K562 (cell line): Measurements from ENCODE around the gene QPRT. TPM values are rescaled to one million over a fixed set of nuclear protein-coding genes. Genes with fewer than 3 reads are reported as not detected.

Experiments used
- ATAC-seq: fragments of 200-7000 bp; cut with Tn5 transposase; 3 replicates; pipeline ENCODE4 v1.9.1; 2020; ENCODE audit warnings: moderate library complexity
- BruUV-seq: library from RNA; stranded (reverse); fragments of 400-500 nt; replicated peaks from 2 replicates; lab custom pipeline; 2021; lab: Mats Ljungman, UMichigan
- CTCF ChIA-PET: fragments of 300-600 bp; formaldehyde crosslinking; extraction: SDS; loops from one replicate; lab custom pipeline; 2021; ENCODE audit warnings: low intra/inter-chr PET ratio; lab: Yijun Ruan, JAX
- POLR2A ChIA-PET: fragments of 300-600, 350-650 bp; sonication (Branson Sonifier 250); formaldehyde crosslinking; extraction: SDS; loops from one replicate; lab custom pipeline; 2021; ENCODE audit warnings: antibody characterized with exemption, inconsistent platforms; lab: Yijun Ruan, JAX
- DNase-seq, 4 experiments: peaks; one replicate each; pipeline versions ENCODE4 v3.0.0 to v3.0.0-alpha.2; 2011 to 2018; ENCODE audit warnings: low spot score in 3 of 4, mixed read lengths in 3 of 4; ENCODE audit errors: extremely low read depth in 1 of 4
- FAIRE-seq: peaks from 2 replicates; lab custom pipeline; 2011; peaks lifted over from hg19 to GRCh38; lab: Jason Lieb, UNC
- H2AFZ ChIP-seq: 2 replicates; pipeline ENCODE4 v1.6.0; 2011; ENCODE audit warnings: low read depth, low read length, control low read depth, inconsistent platforms
- H3K27ac ChIP-seq: fragments of 200-600 bp; 3 replicates; pipeline ENCODE4 v1.8.0; 2011; ENCODE audit warnings: low read depth, mild to moderate bottlenecking, control low read depth, inconsistent platforms, low read length, moderate library complexity, mixed read lengths; ENCODE audit errors: extremely low read depth
- H3K27me3 ChIP-seq, 2 experiments: fragments of 300-600 bp in 1 of 2; 2 replicates in 1 of 2; 3 replicates in 1 of 2; pipeline versions ENCODE4 v1.6.0 to v1.8.0; 2011; ENCODE audit warnings: inconsistent platforms in 2 of 2, low read length in 2 of 2, mild to moderate bottlenecking in 1 of 2, mixed read lengths in 1 of 2, moderate library complexity in 1 of 2; ENCODE audit not compliant: control insufficient read depth in 2 of 2, insufficient read depth in 2 of 2
- H3K36me3 ChIP-seq: fragments of 300-600 bp; 3 replicates; pipeline ENCODE4 v1.8.0; 2011; ENCODE audit warnings: mild to moderate bottlenecking, low read length, inconsistent platforms; ENCODE audit not compliant: control insufficient read depth, insufficient read depth
- H3K4me1 ChIP-seq, 2 experiments: fragments of 200-600 bp in 1 of 2; replicated peaks in 1 of 2; 2 replicates in 1 of 2; 3 replicates in 1 of 2; pipeline versions ENCODE4 v1.5.1 to v1.8.0; 2011; ENCODE audit warnings: inconsistent platforms in 2 of 2, low read length in 2 of 2, mild to moderate bottlenecking in 1 of 2, mixed read lengths in 1 of 2, moderate library complexity in 1 of 2; ENCODE audit not compliant: control insufficient read depth in 2 of 2, insufficient read depth in 2 of 2
- H3K4me2 ChIP-seq: 2 replicates; pipeline ENCODE4 v1.6.1; 2011; ENCODE audit warnings: low read length, control low read depth, inconsistent platforms, mixed read lengths; ENCODE audit not compliant: insufficient read depth
- H3K4me3 ChIP-seq: fragments of 200-600 bp; sonication (generic), shearing (Covaris generic); 2 replicates; pipeline ENCODE4 v1.5.1; 2016; ENCODE audit warnings: control low read depth, inconsistent platforms
- H3K79me2 ChIP-seq: fragments of 200-600 bp; 3 replicates; pipeline ENCODE4 v1.8.0; 2011; ENCODE audit warnings: low read length, inconsistent platforms; ENCODE audit not compliant: control insufficient read depth, insufficient read depth
- H3K9ac ChIP-seq, 2 experiments: 2 replicates each; pipeline versions ENCODE4 v1.6.0 to v1.6.1; 2011; ENCODE audit warnings: low read depth in 2 of 2, low read length in 2 of 2, control low read depth in 1 of 2, inconsistent platforms in 1 of 2, mild to moderate bottlenecking in 1 of 2, mixed read lengths in 1 of 2; ENCODE audit not compliant: insufficient read depth in 1 of 2
- H3K9me1 ChIP-seq: one replicate; pipeline ENCODE4 v1.6.0; 2011; ENCODE audit warnings: inconsistent platforms, mild to moderate bottlenecking, low read length, moderate library complexity; ENCODE audit not compliant: control insufficient read depth, insufficient read depth
- H3K9me3 ChIP-seq: replicated peaks from 2 replicates; pipeline ENCODE4 v1.5.1; 2011; ENCODE audit warnings: low read depth, low read length, inconsistent platforms; ENCODE audit not compliant: control insufficient read depth, insufficient read depth
- H4K20me1 ChIP-seq: replicated peaks from 2 replicates; pipeline ENCODE4 v1.6.1; 2011; ENCODE audit warnings: low read length, inconsistent platforms, mixed read lengths; ENCODE audit not compliant: control insufficient read depth, insufficient read depth
- EHMT2 ChIP-seq: fragments of 450-650 bp; IDR thresholded peaks from 2 replicates; pipeline ENCODE4 v1.6.1; 2018; ENCODE audit warnings: antibody characterized with exemption
- HDAC6 ChIP-seq: IDR thresholded peaks from 2 replicates; pipeline ENCODE4 v1.6.1; 2012; ENCODE audit warnings: low read depth, mild to moderate bottlenecking, control low read depth, inconsistent platforms, low read length, moderate library complexity
- MCM5 ChIP-seq: fragments of 450-650 bp; IDR thresholded peaks from 2 replicates; pipeline ENCODE4 v1.6.1; 2016; ENCODE audit warnings: low read depth
- RB1 ChIP-seq: fragments of 450-650 bp; IDR thresholded peaks from 2 replicates; pipeline ENCODE4 v1.6.1; 2017; ENCODE audit warnings: low read depth, mild to moderate bottlenecking
- ZBTB7A ChIP-seq: IDR thresholded peaks from 2 replicates; pipeline ENCODE4 v1.6.1; 2011; ENCODE audit warnings: low read depth, mild to moderate bottlenecking, low read length, moderate library complexity, borderline replicate concordance; ENCODE audit not compliant: control insufficient read depth
- ZNF311 ChIP-seq: fragments of 250-450 bp; sonication (Bioruptor Pico); IDR thresholded peaks from 2 replicates; pipeline ENCODE4 v1.4.0; 2020; ENCODE audit warnings: mild to moderate bottlenecking, moderate library complexity
- WGBS: fragments of 100-300 bp; shearing (Covaris generic); methylation state at CpG from one replicate; pipeline ENCODE4 v1.1.6; 2016; ENCODE audit warnings: low coverage, mixed read lengths; ENCODE audit not compliant: insufficient coverage; ENCODE audit errors: missing lambda C conversion rate; 5-methylcytosine and 5-hydroxymethylcytosine counted together
- in situ Hi-C: fragments of 300-500 bp; cut with MboI; formaldehyde crosslinking; loops from 4 replicates; pipeline ENCODE4 v1.15.0; 2018; ENCODE audit warnings: inconsistent platforms, mixed read lengths
- intact Hi-C: fragments of 100-400 bp; cut with micrococcal nuclease; formaldehyde crosslinking; loops from 2 replicates; pipeline ENCODE4 v1.14.2; 2022
- polyA plus RNA-seq, 8 experiments: library from polyadenylated mRNA; depleted of rRNA in 4 of 8; stranded (reverse) in 5 of 8; unstranded in 3 of 8; fragments of >200 nt; fragmentation: Nextera tagmentation in 2 of 8; fragmentation: Illumina TruSeq in 1 of 8; extraction: Ambion mirVana in 2 of 8; extraction: Trizol in 1 of 8; gene quantifications; 2 replicates each; pipeline versions ENCODE4 v1.2.1 to v1.2.3, GENCODE V29; 2011 to 2014; ENCODE audit warnings: inconsistent platforms in 1 of 8, missing spikeins in 1 of 8
- total RNA-seq, 7 experiments: library from RNA; depleted of rRNA in 6 of 7; stranded (reverse); fragments of >200 nt in 6 of 7; fragmentation: Illumina TruSeq in 2 of 7; extraction: Trizol in 2 of 7; gene quantifications; 2 replicates each; pipeline versions ENCODE4 v1.2.1 to v1.2.3, GENCODE V29; 2011 to 2021; ENCODE audit warnings: low replicate concordance in 1 of 7
- TF ChIP-seq, protein P1 (sequence below): fragments of 200-600 bp; sonication (generic); IDR thresholded peaks from one replicate; pipeline ENCODE4 v1.6.1; 2012; ENCODE audit warnings: mild to moderate bottlenecking, low read depth, low read length, inconsistent platforms

The QPRT gene
- total and polyA plus RNA-seq, 9 of the 15 experiments (the other 6 are each of a cell fraction or from before 2014, with no cell fraction given), result 7.7 to 112 (median 64.1) TPM

DNA sequence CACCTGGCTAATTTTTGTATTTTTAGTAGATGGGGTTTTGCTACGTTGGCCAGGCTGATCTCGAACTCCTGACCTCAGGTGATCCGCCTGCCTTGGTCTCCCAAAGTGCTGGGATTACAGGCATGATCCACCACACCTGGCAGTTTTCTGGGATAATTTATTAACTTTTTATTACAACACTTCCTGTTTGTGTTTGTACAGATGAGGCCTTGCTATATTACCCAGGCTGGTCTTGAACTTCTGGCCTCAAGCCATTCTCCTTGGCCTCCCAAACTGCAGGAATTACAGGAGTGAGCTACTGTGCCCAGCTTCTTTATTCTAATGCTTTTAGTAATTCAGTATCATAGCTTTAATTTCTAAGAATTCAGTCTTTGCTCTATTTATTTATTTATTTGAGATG, 32.0 kb upstream of the QPRT start:
- no peak for ATAC-seq
- Histone ChIP-seq H2AFZ (no peak overlapping the region), H3K79me2 (no peaks in the 10 kb centered on the region), H3K9ac (no peak overlapping the region), H3K9me1 (no peaks in the 10 kb centered on the region)
- intact Hi-C loops (no loop called here), in situ Hi-C loops (no loop called here)
- no peak for FAIRE-seq
- no TSS peak for BruUV-seq
- no peak for TF ChIP-seq EHMT2
- TF ChIP-seq ZNF311 (CRISPR knock-in tag), result no peak
- TF ChIP-seq MCM5, result no peak
- no peak for TF ChIP-seq ZBTB7A
- TF ChIP-seq, protein P1, sequence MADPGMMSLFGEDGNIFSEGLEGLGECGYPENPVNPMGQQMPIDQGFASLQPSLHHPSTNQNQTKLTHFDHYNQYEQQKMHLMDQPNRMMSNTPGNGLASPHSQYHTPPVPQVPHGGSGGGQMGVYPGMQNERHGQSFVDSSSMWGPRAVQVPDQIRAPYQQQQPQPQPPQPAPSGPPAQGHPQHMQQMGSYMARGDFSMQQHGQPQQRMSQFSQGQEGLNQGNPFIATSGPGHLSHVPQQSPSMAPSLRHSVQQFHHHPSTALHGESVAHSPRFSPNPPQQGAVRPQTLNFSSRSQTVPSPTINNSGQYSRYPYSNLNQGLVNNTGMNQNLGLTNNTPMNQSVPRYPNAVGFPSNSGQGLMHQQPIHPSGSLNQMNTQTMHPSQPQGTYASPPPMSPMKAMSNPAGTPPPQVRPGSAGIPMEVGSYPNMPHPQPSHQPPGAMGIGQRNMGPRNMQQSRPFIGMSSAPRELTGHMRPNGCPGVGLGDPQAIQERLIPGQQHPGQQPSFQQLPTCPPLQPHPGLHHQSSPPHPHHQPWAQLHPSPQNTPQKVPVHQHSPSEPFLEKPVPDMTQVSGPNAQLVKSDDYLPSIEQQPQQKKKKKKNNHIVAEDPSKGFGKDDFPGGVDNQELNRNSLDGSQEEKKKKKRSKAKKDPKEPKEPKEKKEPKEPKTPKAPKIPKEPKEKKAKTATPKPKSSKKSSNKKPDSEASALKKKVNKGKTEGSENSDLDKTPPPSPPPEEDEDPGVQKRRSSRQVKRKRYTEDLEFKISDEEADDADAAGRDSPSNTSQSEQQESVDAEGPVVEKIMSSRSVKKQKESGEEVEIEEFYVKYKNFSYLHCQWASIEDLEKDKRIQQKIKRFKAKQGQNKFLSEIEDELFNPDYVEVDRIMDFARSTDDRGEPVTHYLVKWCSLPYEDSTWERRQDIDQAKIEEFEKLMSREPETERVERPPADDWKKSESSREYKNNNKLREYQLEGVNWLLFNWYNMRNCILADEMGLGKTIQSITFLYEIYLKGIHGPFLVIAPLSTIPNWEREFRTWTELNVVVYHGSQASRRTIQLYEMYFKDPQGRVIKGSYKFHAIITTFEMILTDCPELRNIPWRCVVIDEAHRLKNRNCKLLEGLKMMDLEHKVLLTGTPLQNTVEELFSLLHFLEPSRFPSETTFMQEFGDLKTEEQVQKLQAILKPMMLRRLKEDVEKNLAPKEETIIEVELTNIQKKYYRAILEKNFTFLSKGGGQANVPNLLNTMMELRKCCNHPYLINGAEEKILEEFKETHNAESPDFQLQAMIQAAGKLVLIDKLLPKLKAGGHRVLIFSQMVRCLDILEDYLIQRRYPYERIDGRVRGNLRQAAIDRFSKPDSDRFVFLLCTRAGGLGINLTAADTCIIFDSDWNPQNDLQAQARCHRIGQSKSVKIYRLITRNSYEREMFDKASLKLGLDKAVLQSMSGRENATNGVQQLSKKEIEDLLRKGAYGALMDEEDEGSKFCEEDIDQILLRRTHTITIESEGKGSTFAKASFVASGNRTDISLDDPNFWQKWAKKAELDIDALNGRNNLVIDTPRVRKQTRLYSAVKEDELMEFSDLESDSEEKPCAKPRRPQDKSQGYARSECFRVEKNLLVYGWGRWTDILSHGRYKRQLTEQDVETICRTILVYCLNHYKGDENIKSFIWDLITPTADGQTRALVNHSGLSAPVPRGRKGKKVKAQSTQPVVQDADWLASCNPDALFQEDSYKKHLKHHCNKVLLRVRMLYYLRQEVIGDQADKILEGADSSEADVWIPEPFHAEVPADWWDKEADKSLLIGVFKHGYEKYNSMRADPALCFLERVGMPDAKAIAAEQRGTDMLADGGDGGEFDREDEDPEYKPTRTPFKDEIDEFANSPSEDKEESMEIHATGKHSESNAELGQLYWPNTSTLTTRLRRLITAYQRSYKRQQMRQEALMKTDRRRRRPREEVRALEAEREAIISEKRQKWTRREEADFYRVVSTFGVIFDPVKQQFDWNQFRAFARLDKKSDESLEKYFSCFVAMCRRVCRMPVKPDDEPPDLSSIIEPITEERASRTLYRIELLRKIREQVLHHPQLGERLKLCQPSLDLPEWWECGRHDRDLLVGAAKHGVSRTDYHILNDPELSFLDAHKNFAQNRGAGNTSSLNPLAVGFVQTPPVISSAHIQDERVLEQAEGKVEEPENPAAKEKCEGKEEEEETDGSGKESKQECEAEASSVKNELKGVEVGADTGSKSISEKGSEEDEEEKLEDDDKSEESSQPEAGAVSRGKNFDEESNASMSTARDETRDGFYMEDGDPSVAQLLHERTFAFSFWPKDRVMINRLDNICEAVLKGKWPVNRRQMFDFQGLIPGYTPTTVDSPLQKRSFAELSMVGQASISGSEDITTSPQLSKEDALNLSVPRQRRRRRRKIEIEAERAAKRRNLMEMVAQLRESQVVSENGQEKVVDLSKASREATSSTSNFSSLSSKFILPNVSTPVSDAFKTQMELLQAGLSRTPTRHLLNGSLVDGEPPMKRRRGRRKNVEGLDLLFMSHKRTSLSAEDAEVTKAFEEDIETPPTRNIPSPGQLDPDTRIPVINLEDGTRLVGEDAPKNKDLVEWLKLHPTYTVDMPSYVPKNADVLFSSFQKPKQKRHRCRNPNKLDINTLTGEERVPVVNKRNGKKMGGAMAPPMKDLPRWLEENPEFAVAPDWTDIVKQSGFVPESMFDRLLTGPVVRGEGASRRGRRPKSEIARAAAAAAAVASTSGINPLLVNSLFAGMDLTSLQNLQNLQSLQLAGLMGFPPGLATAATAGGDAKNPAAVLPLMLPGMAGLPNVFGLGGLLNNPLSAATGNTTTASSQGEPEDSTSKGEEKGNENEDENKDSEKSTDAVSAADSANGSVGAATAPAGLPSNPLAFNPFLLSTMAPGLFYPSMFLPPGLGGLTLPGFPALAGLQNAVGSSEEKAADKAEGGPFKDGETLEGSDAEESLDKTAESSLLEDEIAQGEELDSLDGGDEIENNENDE, result no peak
- no peak for TF ChIP-seq HDAC6
- no peak for TF ChIP-seq RB1
- TF ChIP-seq, all 486 proteins: peak for 0
- POLR2A ChIA-PET, result no interaction called here
- no peak overlapping the region for H3K27ac ChIP-seq
- H3K4me3 ChIP-seq, result no peak overlapping the region
- peaks cover 34% of the 10 kb centered on the region in 2 experiments for H3K4me1 ChIP-seq
- no peaks in the 10 kb centered on the region for H4K20me1 ChIP-seq
- H3K27me3 ChIP-seq, result no peaks in the 10 kb centered on the region
- H3K36me3 ChIP-seq, result no peaks in the 10 kb centered on the region
- no peaks in the 10 kb centered on the region for H3K9me3 ChIP-seq
- CTCF ChIA-PET, result no interaction called here
- DNase-seq, result no peak
- 92% methylated on average over 3 of the region's 3 CpGs for WGBS
- no peak overlapping the region for H3K4me2 ChIP-seq
